Common myeloid progenitor, CD34-positive (primary cell): Measurements from ENCODE around the gene FAM72C.
"Not testable (repeated sequence)": the region's sequence is repeated elsewhere in the genome, so short reads cannot be mapped to it uniquely, and the experiment has no call there.

Experiments
- CTCF ChIA-PET: fragments of 350-600 bp; sonication (Branson Sonifier 250); formaldehyde crosslinking; loops from one replicate; lab custom pipeline; 2021; ENCODE audit warnings: antibody characterized with exemption; lab: Charles Lee
- POLR2A ChIA-PET: fragments of 350-600 bp; sonication (Branson Sonifier 250); formaldehyde crosslinking; loops from one replicate; lab custom pipeline; 2021; ENCODE audit warnings: antibody characterized with exemption; lab: Charles Lee
- DNase-seq, 3 donors: peaks; one replicate each; pipeline versions ENCODE4 v3.0.0 to v3.0.0-alpha.2; 2013
- H3K27ac ChIP-seq, 2 experiments: 1 replicate in 1 of 2; 2 replicates in 1 of 2; pipeline ENCODE4 v1.7.0; 2013; ENCODE audit warnings: inconsistent platforms in 2 of 2, low read length in 2 of 2, mild to moderate bottlenecking in 2 of 2, low read depth in 1 of 2, moderate library complexity in 1 of 2; ENCODE audit not compliant: severe bottlenecking in 2 of 2, insufficient read depth in 1 of 2, poor library complexity in 1 of 2
- H3K27me3 ChIP-seq, 5 experiments: replicated peaks in 2 of 5; 1 replicate in 3 of 5; 2 replicates in 2 of 5; pipeline versions ENCODE4 v1.6.1 to v1.7.0; 2013; ENCODE audit warnings: low read length in 4 of 5, mild to moderate bottlenecking in 2 of 5, moderate library complexity in 2 of 5, inconsistent platforms in 1 of 5; ENCODE audit not compliant: insufficient read depth in 5 of 5, control insufficient read depth in 4 of 5
- H3K36me3 ChIP-seq, 4 experiments: 1 replicate in 2 of 4; 2 replicates in 2 of 4; pipeline versions ENCODE4 v1.6.1 to v1.7.0; 2013; ENCODE audit warnings: low read length in 3 of 4, control low read depth in 1 of 4, mild to moderate bottlenecking in 1 of 4; ENCODE audit not compliant: control insufficient read depth in 4 of 4, insufficient read depth in 4 of 4
- H3K4me1 ChIP-seq, 4 experiments: 1 replicate in 3 of 4; 2 replicates in 1 of 4; pipeline versions ENCODE4 v1.6.1 to v1.7.1; 2013; ENCODE audit warnings: low read length in 3 of 4, mild to moderate bottlenecking in 3 of 4, control low read depth in 1 of 4, inconsistent platforms in 1 of 4, moderate library complexity in 1 of 4; ENCODE audit not compliant: control insufficient read depth in 4 of 4, insufficient read depth in 4 of 4; ENCODE audit errors: control extremely low read depth in 1 of 4
- H3K4me3 ChIP-seq, 7 experiments: 1 replicate in 4 of 7; 2 replicates in 3 of 7; pipeline versions ENCODE4 v1.5.1 to v1.7.0; 2013; ENCODE audit warnings: mild to moderate bottlenecking in 7 of 7, low read length in 6 of 7, moderate library complexity in 6 of 7, inconsistent platforms in 2 of 7, low read depth in 2 of 7, control low read depth in 1 of 7; ENCODE audit not compliant: insufficient read depth in 4 of 7, control insufficient read depth in 1 of 7; ENCODE audit errors: extremely low read depth in 1 of 7
- H3K9me3 ChIP-seq, 5 experiments: 1 replicate in 4 of 5; 2 replicates in 1 of 5; pipeline versions ENCODE4 v1.6.1 to v1.7.1; 2013; ENCODE audit warnings: low read length in 4 of 5, mild to moderate bottlenecking in 2 of 5, inconsistent platforms in 1 of 5, low read depth in 1 of 5, moderate library complexity in 1 of 5; ENCODE audit not compliant: control insufficient read depth in 4 of 5, insufficient read depth in 2 of 5; ENCODE audit errors: control extremely low read depth in 1 of 5
- WGBS: methylation state at CpG from one replicate; pipeline ENCODE4 v1.1.5; 2013; ENCODE audit not compliant: insufficient coverage; 5-methylcytosine and 5-hydroxymethylcytosine counted together

The FAM72C gene

DNA sequence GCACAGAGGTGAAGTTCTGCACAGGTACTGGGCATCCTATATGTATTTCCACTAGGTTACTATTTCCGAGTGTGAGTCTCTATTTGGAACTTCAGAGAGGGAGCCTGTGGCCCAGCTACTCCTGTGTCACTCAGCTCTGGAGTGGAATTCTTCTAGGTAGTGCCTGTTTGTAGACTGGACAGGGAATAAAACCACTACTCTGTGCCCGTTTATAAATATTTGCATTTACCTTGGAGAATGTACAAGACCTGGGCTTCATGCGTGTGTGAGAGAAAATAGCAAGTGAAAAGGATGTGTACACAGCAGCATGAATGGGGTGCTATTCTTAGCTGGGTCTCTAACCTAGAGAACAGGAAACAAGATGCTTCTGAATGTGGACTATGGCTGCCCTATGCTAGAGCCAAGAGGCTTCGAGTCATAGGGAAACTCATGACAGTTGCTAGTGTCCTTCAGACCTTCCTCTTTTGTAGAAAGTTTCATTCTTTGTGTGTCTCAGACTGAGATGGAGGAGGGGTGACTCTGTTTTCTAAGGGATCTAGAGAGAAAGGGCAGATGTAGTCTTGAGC, 40.5 kb upstream of the FAM72C start:
- WGBS: no CpG with 5 or more reads among the region's 4 CpGs
- H3K36me3 ChIP-seq, POLR2A ChIA-PET, CTCF ChIA-PET, H3K27ac ChIP-seq, H3K4me1 ChIP-seq, H3K9me3 ChIP-seq, DNase-seq, H3K27me3 ChIP-seq, H3K4me3 ChIP-seq: not testable (repeated sequence)

DNA sequence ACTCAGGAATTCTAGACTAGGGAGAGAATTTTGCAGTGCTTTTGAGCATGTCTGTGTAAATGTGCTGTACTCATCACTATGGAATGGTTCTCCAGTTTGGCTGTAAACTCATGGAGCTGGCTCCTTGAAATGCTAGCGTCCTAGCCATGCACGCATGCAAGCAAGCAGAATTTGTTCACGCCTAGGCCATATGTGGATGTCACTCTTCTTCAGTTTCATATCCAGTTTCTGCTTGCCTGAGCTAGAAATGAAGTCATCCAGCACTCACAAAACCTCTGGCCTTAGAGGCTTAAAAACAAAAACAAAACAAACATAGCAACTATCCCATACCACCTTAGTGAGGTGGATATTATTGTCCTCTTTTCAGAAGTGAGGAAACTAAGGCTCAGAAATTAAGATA, 37.6 kb upstream of the FAM72C start:
- H3K9me3 ChIP-seq, CTCF ChIA-PET, H3K27ac ChIP-seq, H3K36me3 ChIP-seq, H3K27me3 ChIP-seq, POLR2A ChIA-PET, H3K4me3 ChIP-seq, H3K4me1 ChIP-seq, DNase-seq: not testable (repeated sequence)
- WGBS: no CpG with 5 or more reads among the region's 3 CpGs

DNA sequence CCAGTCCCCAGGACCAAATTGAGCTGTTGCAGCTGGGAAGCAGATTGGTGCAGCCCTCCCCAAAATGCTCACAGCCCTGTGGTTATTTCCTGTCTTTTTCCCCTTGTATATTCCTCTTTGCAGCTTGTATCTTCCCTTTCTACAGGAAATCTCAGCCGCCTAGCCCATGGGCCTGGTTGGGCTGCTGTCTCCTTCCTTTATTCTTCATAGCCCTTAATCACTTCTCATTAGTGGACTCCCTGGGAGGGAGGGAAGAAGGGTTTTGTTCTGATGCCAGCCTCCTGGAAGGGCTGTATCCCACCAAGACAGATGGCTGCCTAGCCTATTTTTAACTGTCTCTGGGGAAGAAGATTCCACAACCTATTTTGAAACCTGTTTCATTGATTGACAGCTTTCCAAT, 32.5 kb upstream of the FAM72C start:
- H3K4me1 ChIP-seq, CTCF ChIA-PET, H3K9me3 ChIP-seq, H3K4me3 ChIP-seq, H3K36me3 ChIP-seq, H3K27me3 ChIP-seq, DNase-seq, H3K27ac ChIP-seq, POLR2A ChIA-PET: not testable (repeated sequence)
- no CpG with 5 or more reads among the region's 1 CpG for WGBS

GRCh38 chr1:144003306-144004029, 31.7 kb upstream of the FAM72C start:
- CTCF ChIA-PET, H3K27ac ChIP-seq, H3K9me3 ChIP-seq, POLR2A ChIA-PET, H3K27me3 ChIP-seq, H3K36me3 ChIP-seq, H3K4me1 ChIP-seq, DNase-seq, H3K4me3 ChIP-seq: not testable (repeated sequence)
- no CpG with 5 or more reads among the region's 2 CpGs for WGBS

DNA sequence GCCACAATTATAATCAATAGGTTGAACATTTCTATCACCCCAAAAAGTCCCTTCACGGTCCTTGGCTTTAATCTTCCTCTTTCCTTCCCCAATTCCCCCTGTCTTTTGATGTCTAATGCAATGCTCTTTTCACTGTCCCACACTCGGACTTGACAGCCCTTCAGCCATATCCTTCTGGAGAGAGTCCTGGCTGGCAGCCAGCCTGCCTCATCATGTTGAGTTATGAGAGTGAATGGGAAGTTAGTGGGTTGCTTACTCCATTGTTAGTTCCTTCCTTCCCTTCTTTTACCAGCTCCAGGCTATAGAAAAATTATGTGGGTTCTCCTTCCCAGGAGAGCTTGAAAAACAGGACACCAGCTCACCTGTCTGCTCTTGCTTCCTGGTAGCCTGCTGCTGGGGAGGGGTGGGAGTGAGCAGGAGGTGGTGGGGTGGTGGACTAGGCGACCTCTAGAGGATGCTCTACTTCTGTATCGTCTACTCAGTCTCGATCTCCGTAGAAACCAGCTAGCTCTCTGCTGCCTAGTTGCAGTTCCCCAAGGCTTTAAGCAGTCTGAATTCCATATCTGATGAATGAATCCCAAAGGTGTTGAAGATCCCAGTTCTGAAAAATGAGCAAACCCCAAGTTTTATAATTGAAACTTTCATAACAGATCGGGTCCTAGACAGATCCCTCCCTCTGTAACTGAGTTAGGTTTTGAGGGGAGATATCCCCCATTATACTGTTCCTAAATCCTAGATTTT, 30.5 kb upstream of the FAM72C start:
- POLR2A ChIA-PET, H3K4me1 ChIP-seq, H3K36me3 ChIP-seq, H3K27ac ChIP-seq, H3K9me3 ChIP-seq, H3K4me3 ChIP-seq, H3K27me3 ChIP-seq, CTCF ChIA-PET: not testable (repeated sequence)
- peak in 1 of 3 donors; percentile 0 for DNase-seq
- WGBS: no CpG with 5 or more reads among the region's 7 CpGs

- H3K27me3 ChIP-seq, DNase-seq, H3K4me3 ChIP-seq, CTCF ChIA-PET, H3K27ac ChIP-seq, H3K4me1 ChIP-seq, POLR2A ChIA-PET, H3K36me3 ChIP-seq, H3K9me3 ChIP-seq: not testable (repeated sequence)
- WGBS: no CpG with 5 or more reads among the region's 8 CpGs
Measured at GRCh38 chr1:144001077-144001476, 29.3 kb upstream of the FAM72C start.

DNA sequence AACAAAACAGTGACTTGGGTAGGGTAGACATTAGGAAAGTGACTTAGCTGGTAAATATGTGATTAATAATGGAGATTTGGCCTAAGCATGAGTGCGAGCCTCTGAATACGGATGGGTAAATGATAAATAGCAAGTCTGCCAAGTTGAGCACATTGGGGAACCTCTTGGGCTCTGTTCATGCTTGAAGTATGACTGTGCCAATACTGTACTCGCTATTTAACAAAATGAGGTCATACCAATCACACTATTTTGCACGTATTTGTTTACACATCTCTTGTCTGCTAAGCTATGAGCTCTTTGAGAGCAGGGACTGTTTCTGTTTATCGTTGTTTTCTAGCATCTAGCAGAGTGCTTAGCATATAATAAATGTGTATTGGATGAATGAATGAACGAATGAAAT, 24.2 kb upstream of the FAM72C start:
- H3K27ac ChIP-seq, CTCF ChIA-PET, H3K27me3 ChIP-seq, H3K4me1 ChIP-seq, H3K4me3 ChIP-seq, H3K9me3 ChIP-seq, POLR2A ChIA-PET, H3K36me3 ChIP-seq, DNase-seq: not testable (repeated sequence)
- no CpG with 5 or more reads among the region's 6 CpGs for WGBS
